Epithelial cell of esophagus (primary cell): Measurements from ENCODE around the gene NR1H2.
"Not testable (repeated sequence)": the region's sequence is repeated elsewhere in the genome, so short reads cannot be mapped to it uniquely, and the experiment has no call there.

Experiments
- DNase-seq: peaks from one replicate; pipeline ENCODE4 v3.0.0; 2010; ENCODE audit warnings: low read depth
- H3K4me3 ChIP-seq: 2 replicates; pipeline ENCODE4 v1.5.1; 2011; ENCODE audit warnings: mild to moderate bottlenecking, low read length, control low read depth
- CTCF ChIP-seq: IDR thresholded peaks from 2 replicates; pipeline ENCODE4 v1.5.1; 2011; ENCODE audit warnings: low read depth, mild to moderate bottlenecking, low read length, control low read depth, inconsistent platforms; ENCODE audit not compliant: insufficient read depth; ENCODE audit errors: missing control alignments

NR1H2 gene

DNA sequence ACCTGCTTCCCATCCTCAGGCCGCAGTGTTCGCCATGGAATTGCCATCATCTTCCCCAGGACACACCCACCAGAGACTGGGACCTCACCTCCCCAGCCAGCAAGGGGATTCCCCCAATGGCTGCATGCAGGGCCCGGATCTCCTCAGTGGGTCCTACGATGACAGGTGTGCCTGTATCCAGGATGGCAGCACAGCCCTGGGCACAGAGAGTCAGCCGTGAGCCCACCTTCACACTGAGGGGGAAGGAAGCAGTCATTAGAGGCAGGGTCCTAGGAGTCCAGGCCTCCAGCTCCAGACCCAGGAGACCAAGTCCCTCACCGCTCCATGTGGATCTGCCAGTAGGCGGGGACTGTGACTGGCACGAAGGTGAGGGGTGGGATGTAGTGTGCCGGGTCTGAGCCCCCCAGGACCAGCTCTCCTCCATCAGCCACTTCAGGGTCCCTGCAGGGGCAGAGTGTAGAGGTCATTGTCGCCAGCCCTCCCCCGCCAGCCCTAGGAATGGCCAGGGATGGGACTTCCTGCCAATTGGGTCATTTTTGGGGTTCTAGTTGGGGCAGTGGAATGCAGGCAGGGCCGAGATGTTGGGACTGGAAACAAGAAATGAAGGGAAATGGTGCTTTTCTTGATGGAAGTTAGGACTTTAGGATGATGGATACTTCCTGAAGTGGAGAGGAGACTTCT is 41.4 kb upstream of the NR1H2 start:
- no peak for DNase-seq
- no peak overlapping the region for H3K4me3 ChIP-seq
- no peak for TF ChIP-seq CTCF

DNA sequence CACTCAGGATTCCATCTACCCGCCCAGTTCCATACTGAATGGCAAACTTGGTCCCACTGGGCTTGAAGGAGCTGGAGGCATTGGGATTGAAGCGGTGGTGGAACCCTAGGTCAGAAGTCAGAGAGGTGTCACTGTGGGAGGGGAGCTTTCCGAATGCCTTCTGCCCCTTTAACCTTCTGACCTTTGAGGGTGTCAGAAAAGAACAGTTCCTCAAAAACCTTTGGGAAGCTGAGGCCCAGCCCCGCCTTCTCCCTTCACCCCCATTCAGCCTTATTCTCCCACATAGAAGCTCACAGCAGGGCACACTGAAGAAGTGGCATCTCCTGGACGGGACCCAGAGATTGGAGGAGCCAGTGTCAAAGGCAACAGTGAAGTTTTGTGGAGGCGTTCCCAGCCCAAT is 39.2 kb upstream of the NR1H2 start:
- H3K4me3 ChIP-seq, DNase-seq: not testable (repeated sequence)

- DNase-seq: no peak
- no peak for TF ChIP-seq CTCF
- H3K4me3 ChIP-seq: no peak overlapping the region
Measured at GRCh38 chr19:50340331-50340730, 35.9 kb upstream of the NR1H2 start.

DNA sequence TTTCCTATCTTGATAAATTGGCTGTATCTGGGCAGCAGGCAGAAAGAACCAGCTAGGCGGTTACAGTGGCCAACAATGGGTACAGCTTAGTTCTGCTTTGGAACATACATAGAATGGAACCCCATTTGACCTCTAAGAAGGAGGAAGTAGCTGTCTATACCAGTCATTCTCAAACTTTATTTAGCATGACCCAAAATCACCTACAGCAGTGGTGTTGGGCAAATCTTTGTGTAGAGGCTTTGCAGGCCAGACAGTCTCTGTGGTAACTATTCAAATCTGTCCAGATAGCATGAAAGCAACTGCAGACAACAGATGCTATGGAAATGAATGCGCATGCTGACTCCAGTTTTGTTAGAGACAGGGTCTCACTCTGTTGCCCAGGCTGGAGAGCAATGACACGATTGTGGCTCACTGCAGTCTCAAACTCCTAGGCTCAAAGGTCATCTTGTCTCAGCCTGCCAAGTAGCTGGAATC is 35.1 kb upstream of the NR1H2 start:
- no peak for DNase-seq
- no peak for TF ChIP-seq CTCF
- H3K4me3 ChIP-seq: no peak overlapping the region

GRCh38 chr19:50344661-50345318 is 31.5 kb upstream of the NR1H2 start:
- no peak overlapping the region for H3K4me3 ChIP-seq
- no peak for TF ChIP-seq CTCF
- no peak for DNase-seq

DNA sequence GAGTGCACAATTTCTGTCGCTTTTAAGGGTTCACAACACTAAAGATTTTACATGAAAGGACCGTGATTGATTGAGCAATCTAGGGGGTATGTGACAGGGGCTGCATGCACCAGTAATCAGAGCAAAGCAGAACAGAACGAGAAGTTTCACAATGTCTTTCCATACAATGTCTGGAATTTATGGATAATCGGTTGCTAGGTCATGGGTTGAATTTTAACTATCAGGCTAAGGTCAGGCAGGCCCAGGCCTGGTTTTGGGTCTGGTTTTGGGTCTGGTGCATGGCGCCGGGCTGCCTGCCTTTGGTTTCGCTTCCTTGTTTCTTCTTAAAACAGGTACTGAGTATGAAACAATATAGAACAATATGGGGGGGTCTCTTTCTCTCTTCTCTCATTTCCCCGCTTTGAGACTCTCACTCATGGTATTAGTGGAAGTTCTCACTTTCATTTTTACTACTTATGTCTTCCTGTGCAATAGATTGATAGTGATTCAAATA is 29.1 kb upstream of the NR1H2 start:
- not testable (repeated sequence) for H3K4me3 ChIP-seq, DNase-seq

DNA sequence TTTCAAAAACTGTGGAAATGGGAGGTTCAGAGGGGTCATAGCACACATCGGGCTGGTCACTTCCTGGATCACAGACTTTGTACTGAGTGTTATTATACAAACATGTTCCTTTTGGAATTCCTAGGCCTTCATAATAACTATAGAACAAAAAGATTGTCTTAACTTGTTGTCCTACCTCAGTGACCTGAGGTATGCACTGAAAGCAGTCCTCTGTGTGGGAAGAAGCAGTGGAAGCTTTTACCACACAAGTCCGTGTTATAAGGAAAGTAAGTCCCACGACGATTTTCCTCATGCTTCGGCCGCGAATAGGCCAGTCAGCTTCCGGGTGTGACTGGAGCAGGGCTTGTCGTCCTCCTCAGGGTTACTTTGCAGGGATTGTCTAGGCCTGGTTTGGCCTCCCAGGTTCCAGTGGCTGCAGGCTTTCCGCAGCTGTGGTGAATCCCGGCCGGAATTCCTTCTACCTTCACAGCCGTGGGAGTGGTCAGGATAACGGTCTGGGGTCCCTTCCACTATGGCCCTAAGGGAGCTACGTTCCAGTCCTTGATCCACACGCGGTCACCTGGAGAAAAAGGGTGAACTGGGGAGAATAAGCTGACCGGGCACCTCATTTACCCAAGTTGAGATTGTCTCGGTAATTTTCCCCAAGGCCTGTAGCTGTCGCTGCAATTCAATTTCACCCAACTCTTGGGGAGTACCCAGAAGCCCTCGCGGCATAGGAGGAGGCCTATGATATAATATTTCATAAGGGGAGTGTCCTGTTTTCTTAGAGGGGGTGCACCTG is 26.8 kb upstream of the NR1H2 start:
- no peak for DNase-seq
- no peak for TF ChIP-seq CTCF

DNA sequence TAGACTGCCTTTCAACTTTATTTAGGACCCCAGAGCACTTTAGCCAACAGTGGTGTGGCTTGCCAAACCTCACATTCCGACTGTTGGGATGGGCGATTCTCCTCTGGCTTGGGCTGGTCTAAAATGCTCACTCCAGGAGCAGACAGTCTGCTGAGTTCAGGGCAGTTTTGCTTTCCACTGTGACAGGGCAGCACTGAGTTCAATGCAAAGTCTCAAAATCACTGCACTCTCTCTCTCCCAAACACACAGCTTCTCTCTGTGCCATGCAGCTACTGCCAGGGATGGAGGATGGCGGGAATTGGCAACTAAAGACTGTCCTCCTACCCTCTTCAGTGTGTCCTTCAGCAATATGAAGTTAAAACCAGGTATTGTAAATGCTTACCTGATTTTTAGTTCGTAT is 24.0 kb upstream of the NR1H2 start:
- TF ChIP-seq CTCF: no peak
- no peak overlapping the region for H3K4me3 ChIP-seq
- DNase-seq: no peak

More for the DNA sequence above, 26.8 kb upstream of the NR1H2 start:
- no peak overlapping the region for H3K4me3 ChIP-seq

DNA sequence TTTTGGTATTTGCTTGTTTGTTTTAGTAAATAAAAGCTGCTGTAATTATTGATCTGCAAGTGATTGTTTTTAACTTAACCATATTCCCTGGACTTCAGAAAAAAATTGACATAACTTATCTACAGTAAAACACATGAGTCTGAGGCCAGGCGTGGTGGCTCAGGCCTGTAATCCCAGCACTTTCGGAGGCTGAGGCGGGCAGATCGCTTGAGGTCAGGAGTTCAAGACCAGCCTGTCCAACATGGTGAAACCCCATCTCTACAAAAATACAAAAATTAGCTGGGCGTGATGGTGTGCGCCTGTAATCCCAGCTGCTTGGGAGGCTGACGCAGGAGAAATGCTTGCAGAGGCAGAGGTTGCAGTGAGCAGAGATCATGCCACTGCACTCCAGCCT is 22.8 kb upstream of the NR1H2 start:
- not testable (repeated sequence) for DNase-seq

More for the DNA sequence above, 22.8 kb upstream of the NR1H2 start:
- not testable (repeated sequence) for H3K4me3 ChIP-seq
